ENCODE data around the gene SLC6A12. TPM values are rescaled to one million over a fixed set of nuclear protein-coding genes. Genes with fewer than 3 reads are reported as not detected.

SLC6A12 gene
- total RNA-seq, 1 donor, result not detected

GRCh38 chr12:167959-168600 is 45.9 kb downstream of the SLC6A12 start:
- no peak for DNase-seq (ENCODE audit: insufficient read length, low spot score, missing footprints)
- TF ChIP-seq, protein P1, sequence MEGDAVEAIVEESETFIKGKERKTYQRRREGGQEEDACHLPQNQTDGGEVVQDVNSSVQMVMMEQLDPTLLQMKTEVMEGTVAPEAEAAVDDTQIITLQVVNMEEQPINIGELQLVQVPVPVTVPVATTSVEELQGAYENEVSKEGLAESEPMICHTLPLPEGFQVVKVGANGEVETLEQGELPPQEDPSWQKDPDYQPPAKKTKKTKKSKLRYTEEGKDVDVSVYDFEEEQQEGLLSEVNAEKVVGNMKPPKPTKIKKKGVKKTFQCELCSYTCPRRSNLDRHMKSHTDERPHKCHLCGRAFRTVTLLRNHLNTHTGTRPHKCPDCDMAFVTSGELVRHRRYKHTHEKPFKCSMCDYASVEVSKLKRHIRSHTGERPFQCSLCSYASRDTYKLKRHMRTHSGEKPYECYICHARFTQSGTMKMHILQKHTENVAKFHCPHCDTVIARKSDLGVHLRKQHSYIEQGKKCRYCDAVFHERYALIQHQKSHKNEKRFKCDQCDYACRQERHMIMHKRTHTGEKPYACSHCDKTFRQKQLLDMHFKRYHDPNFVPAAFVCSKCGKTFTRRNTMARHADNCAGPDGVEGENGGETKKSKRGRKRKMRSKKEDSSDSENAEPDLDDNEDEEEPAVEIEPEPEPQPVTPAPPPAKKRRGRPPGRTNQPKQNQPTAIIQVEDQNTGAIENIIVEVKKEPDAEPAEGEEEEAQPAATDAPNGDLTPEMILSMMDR (IDR thresholded peaks at IDR 0.05; ENCODE audit: extremely low read depth, low read depth, low read length), result no peak
- Histone ChIP-seq H3K79me2 (ENCODE audit: insufficient read depth, low read length) (no peaks in the 10 kb centered on the region), H3K4me1 (ENCODE audit: insufficient read depth, low read length) (no peaks in the 10 kb centered on the region), H3K27ac (ENCODE audit: low read depth, low read length) (no peak overlapping the region), H3K4me3 (ENCODE audit: insufficient read depth, low read length) (no peak overlapping the region), H3K36me3 (ENCODE audit: insufficient read depth, low read length) (no peaks in the 10 kb centered on the region), H3K9me3 (ENCODE audit: low read depth, low read length) (no peaks in the 10 kb centered on the region), H4K20me1 (ENCODE audit: insufficient read depth, low read length) (no peaks in the 10 kb centered on the region), H2AFZ (ENCODE audit: low read length) (no peak overlapping the region), H3K4me2 (ENCODE audit: insufficient read depth, low read length) (no peak overlapping the region), H3K27me3 (ENCODE audit: insufficient read depth, low read length) (peaks cover 22% of the 10 kb centered on the region)

GRCh38 chr12:166425-167075 is 47.4 kb downstream of the SLC6A12 start:
- no peaks in the 10 kb centered on the region for H3K4me1 ChIP-seq (ENCODE audit: insufficient read depth, low read length)
- DNase-seq (ENCODE audit: insufficient read length, low spot score, missing footprints), result no peak
- H3K9me3 ChIP-seq (ENCODE audit: low read depth, low read length), result no peaks in the 10 kb centered on the region
- H2AFZ ChIP-seq (ENCODE audit: low read length), result no peak overlapping the region
- no peak overlapping the region for H3K4me3 ChIP-seq (ENCODE audit: insufficient read depth, low read length)
- no peaks in the 10 kb centered on the region for H3K79me2 ChIP-seq (ENCODE audit: insufficient read depth, low read length)
- H3K27me3 ChIP-seq (ENCODE audit: insufficient read depth, low read length), result peaks cover 22% of the 10 kb centered on the region
- H3K36me3 ChIP-seq (ENCODE audit: insufficient read depth, low read length), result no peaks in the 10 kb centered on the region
- TF ChIP-seq, protein P1 (IDR thresholded peaks at IDR 0.05; ENCODE audit: extremely low read depth, low read depth, low read length), result no peak
- no peaks in the 10 kb centered on the region for H4K20me1 ChIP-seq (ENCODE audit: insufficient read depth, low read length)
- H3K27ac ChIP-seq (ENCODE audit: low read depth, low read length), result no peak overlapping the region
- H3K4me2 ChIP-seq (ENCODE audit: insufficient read depth, low read length), result no peak overlapping the region

DNA sequence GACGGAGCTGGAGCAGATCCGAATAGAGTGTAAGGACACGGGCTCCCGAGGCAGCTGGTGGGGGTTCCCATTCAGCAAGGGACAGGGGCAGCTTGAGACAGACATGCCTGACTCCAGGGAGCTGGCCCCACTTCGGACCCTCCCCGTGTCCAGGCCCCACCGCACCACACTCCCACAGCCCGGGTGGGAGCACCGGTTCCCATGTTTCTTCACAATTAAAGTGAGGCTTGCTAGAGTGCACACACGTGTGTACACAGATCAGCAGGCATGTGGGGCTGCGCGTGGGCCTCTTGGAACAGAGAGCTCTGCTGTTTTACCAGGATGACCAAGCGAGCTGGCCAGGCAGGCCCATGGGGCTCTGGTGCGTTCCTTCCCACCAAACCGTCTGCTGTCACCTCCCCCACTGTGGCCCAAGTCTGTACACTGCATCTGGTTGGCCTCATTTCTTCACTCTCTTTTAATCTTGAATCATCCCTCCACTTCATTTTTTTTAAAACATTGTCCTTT is 48.0 kb downstream of the SLC6A12 start:
- H3K36me3 ChIP-seq (ENCODE audit: insufficient read depth, low read length), result no peaks in the 10 kb centered on the region
- H3K27me3 ChIP-seq (ENCODE audit: insufficient read depth, low read length), result peaks cover 24% of the 10 kb centered on the region
- no peak overlapping the region for H3K27ac ChIP-seq (ENCODE audit: low read depth, low read length)
- H3K4me1 ChIP-seq (ENCODE audit: insufficient read depth, low read length), result no peaks in the 10 kb centered on the region
- no peak overlapping the region for H3K4me2 ChIP-seq (ENCODE audit: insufficient read depth, low read length)
- TF ChIP-seq, protein P1 (IDR thresholded peaks at IDR 0.05; ENCODE audit: extremely low read depth, low read depth, low read length), result no peak
- no peaks in the 10 kb centered on the region for H3K79me2 ChIP-seq (ENCODE audit: insufficient read depth, low read length)
- H2AFZ ChIP-seq (ENCODE audit: low read length), result no peak overlapping the region
- H3K9me3 ChIP-seq (ENCODE audit: low read depth, low read length), result no peaks in the 10 kb centered on the region
- DNase-seq (ENCODE audit: insufficient read length, low spot score, missing footprints), result no peak
- no peaks in the 10 kb centered on the region for H4K20me1 ChIP-seq (ENCODE audit: insufficient read depth, low read length)
- H3K4me3 ChIP-seq (ENCODE audit: insufficient read depth, low read length), result no peak overlapping the region

- TF ChIP-seq, protein P1 (IDR thresholded peaks at IDR 0.05; ENCODE audit: extremely low read depth, low read depth, low read length), result no peak
- H3K27ac ChIP-seq (ENCODE audit: low read depth, low read length), result no peak overlapping the region
- H3K36me3 ChIP-seq (ENCODE audit: insufficient read depth, low read length), result no peaks in the 10 kb centered on the region
- no peak for DNase-seq (ENCODE audit: insufficient read length, low spot score, missing footprints)
- H3K9me3 ChIP-seq (ENCODE audit: low read depth, low read length), result no peaks in the 10 kb centered on the region
- no peaks in the 10 kb centered on the region for H4K20me1 ChIP-seq (ENCODE audit: insufficient read depth, low read length)
- no peaks in the 10 kb centered on the region for H3K4me1 ChIP-seq (ENCODE audit: insufficient read depth, low read length)
- H3K79me2 ChIP-seq (ENCODE audit: insufficient read depth, low read length), result no peaks in the 10 kb centered on the region
- no peak overlapping the region for H3K4me3 ChIP-seq (ENCODE audit: insufficient read depth, low read length)
- no peak overlapping the region for H2AFZ ChIP-seq (ENCODE audit: low read length)
- peaks cover 21% of the 10 kb centered on the region for H3K27me3 ChIP-seq (ENCODE audit: insufficient read depth, low read length)
- no peak overlapping the region for H3K4me2 ChIP-seq (ENCODE audit: insufficient read depth, low read length)
These were observed 49.8 kb downstream of the SLC6A12 start for GRCh38 chr12:164207-164606.
